Fibroblast of lung (primary cell): ENCODE measurements around the gene AP3S2.

Source experiments
- EZH2 ChIP-seq: IDR thresholded peaks from 2 replicates; pipeline ENCODE4 v1.5.1; 2012; ENCODE audit warnings: low read length, control low read depth, mild to moderate bottlenecking; ENCODE audit errors: missing control alignments
- TF ChIP-seq, protein P1 (sequence below), 2 donors: IDR thresholded peaks in 1 of 2; conservative IDR thresholded peaks in 1 of 2; 1 replicate in 1 of 2; 2 replicates in 1 of 2; pipeline ENCODE4 v1.5.1; 2011 to 2012; ENCODE audit warnings: low read length in 2 of 2, control low read depth in 1 of 2, inconsistent platforms in 1 of 2, low read depth in 1 of 2, mild to moderate bottlenecking in 1 of 2

DNA sequence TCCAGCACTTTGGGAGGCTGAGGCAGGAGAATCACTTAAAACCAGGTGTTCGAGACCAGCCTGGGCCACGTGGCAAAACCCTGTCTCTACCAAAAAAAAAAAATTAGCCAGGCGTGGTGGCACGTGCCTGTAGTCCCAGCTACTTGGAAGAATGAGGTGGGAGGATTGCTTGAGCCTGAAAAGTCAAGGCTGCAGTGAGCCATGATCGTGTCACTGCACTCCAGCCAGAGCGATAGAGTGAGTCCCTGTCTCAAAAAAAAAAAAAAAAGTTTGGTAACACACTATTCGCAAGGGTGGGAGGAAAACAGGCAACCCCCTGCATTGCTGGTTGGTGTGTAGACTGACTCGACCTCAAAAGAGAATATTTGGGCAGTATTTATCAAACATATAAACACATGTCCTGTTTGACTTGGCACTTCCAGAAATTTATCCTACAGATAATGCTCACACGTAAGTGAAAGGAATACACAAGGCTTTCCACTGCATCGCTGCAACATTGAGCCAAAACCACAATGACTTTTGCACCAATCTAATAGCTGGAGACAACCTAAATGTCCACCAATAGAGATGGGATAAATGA is 76.0 kb downstream of the AP3S2 start:
- TF ChIP-seq, protein P1, sequence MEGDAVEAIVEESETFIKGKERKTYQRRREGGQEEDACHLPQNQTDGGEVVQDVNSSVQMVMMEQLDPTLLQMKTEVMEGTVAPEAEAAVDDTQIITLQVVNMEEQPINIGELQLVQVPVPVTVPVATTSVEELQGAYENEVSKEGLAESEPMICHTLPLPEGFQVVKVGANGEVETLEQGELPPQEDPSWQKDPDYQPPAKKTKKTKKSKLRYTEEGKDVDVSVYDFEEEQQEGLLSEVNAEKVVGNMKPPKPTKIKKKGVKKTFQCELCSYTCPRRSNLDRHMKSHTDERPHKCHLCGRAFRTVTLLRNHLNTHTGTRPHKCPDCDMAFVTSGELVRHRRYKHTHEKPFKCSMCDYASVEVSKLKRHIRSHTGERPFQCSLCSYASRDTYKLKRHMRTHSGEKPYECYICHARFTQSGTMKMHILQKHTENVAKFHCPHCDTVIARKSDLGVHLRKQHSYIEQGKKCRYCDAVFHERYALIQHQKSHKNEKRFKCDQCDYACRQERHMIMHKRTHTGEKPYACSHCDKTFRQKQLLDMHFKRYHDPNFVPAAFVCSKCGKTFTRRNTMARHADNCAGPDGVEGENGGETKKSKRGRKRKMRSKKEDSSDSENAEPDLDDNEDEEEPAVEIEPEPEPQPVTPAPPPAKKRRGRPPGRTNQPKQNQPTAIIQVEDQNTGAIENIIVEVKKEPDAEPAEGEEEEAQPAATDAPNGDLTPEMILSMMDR (conservative IDR thresholded peaks at IDR 0.05 in 1 of 2, IDR thresholded peaks at IDR 0.05 in 1 of 2; ENCODE audit: low read depth in 1 of 2, low read length in 2 of 2) = no peak
- no peak for TF ChIP-seq EZH2
